ENCODE measurements around the gene DNPH1.

DNPH1 gene

DNA sequence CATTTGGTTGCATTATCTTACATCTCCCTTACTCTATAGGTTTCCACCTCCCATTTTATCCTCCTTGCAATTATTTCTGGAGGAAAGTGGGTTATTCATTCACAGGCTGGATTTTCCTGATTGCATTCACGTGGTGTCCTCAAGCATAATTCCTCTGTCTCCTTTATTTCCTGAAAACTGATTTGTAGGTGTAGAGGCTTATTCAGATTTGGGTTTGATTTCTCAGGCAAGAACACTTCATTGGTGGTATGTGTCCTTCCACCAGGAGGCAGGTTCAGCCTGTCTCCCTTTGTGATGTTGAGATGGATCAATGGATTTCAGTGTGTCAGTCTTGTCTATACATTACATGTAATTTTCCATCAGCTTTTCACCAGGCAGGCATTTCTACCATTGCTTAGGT is 17.3 kb downstream of the DNPH1 start:
- TF ChIP-seq, protein P1, sequence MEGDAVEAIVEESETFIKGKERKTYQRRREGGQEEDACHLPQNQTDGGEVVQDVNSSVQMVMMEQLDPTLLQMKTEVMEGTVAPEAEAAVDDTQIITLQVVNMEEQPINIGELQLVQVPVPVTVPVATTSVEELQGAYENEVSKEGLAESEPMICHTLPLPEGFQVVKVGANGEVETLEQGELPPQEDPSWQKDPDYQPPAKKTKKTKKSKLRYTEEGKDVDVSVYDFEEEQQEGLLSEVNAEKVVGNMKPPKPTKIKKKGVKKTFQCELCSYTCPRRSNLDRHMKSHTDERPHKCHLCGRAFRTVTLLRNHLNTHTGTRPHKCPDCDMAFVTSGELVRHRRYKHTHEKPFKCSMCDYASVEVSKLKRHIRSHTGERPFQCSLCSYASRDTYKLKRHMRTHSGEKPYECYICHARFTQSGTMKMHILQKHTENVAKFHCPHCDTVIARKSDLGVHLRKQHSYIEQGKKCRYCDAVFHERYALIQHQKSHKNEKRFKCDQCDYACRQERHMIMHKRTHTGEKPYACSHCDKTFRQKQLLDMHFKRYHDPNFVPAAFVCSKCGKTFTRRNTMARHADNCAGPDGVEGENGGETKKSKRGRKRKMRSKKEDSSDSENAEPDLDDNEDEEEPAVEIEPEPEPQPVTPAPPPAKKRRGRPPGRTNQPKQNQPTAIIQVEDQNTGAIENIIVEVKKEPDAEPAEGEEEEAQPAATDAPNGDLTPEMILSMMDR (IDR thresholded peaks at IDR 0.05; ENCODE audit: low read depth, low read length, missing control alignments), result peak; percentile 16
- H3K4me3 ChIP-seq (ENCODE audit: low read depth, low read length), result no peak overlapping the region
- no peak for DNase-seq (ENCODE audit: low read depth)

DNA sequence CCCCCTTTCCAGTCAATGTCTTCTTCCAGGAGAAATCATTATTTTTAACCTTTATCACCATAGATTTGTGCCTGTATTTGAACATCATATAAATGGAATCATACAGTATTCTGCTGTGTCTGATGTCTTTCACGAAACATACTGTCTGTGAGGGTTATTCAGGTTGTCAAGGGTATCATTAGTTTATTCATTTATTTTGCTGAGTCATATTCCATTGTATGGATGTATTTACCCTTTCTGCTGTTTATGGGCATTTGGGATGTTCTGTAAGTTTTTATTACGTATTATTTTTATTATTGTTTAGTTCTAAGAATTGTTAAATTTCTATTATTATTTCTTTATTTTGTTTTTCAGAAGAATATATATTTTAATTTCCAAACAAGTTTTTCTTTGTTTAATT is 22.0 kb downstream of the DNPH1 start:
- H3K4me3 ChIP-seq (ENCODE audit: low read depth, low read length), result no peak overlapping the region
- TF ChIP-seq, protein P1 (IDR thresholded peaks at IDR 0.05; ENCODE audit: low read depth, low read length, missing control alignments), result no peak
- DNase-seq (ENCODE audit: low read depth), result no peak

DNA sequence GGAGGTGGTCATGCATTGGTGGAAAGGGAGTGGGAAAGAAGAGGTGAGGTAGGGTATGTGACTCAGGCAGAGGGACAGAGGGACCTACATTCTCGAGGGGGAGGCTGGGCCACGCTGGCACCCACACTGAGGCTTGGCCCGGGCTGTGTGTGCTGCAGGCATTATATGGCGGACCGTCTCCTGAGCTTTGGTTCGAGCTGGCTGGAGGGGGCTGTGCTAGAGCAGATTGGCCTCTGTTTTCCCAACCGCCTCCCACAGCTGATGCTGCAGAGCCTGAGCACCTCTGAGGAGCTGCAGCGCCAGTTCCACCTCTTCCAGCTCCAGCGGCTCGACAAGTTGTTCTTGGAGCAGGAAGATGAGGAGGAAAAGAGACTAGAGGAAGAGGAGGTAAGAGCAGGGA is 23.4 kb downstream of the DNPH1 start:
- TF ChIP-seq, protein P1 (IDR thresholded peaks at IDR 0.05; ENCODE audit: low read depth, low read length, missing control alignments), result no peak
- DNase-seq (ENCODE audit: low read depth), result no peak
- no peak overlapping the region for H3K4me3 ChIP-seq (ENCODE audit: low read depth, low read length)

DNA sequence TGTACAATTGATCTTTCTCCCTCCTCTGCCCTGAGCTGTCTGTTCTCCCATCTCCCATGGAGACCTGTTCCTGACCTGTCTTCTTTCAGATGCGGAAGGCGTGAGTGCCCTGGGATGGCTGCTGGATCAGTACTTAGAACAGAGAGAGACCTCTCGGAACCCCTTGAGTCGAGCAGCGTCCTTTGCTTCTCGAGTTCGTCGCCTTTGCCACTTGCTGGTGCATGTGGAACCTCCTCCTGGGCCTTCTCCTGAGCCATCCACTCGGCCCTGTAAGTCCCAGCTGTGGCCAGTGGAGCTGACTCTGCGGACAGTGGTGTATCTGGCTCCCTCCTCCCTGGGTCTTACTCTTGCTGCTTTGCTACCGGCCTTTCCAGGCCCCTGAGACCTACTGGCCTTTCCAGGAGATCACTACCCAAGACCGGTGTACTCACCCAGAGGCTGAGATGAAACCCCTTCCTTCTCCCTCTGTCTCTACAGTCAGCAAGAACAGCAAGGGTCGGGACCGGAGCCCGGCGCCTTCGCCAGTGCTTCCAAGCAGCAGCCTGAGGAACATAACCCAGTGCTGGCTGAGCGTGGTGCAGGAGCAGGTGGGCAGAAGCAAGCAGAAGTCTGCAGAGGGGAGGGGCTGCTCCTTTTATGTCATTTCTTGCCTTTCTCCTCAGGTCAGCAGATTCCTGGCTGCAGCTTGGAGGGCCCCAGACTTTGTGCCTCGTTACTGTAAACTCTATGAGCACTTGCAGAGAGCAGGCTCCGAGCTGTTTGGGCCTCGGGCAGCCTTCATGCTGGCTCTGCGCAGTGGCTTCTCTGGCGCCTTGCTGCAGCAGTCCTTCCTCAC is 24.8 kb downstream of the DNPH1 start:
- DNase-seq (ENCODE audit: low read depth), result no peak
- no peak overlapping the region for H3K4me3 ChIP-seq (ENCODE audit: low read depth, low read length)
- TF ChIP-seq, protein P1 (IDR thresholded peaks at IDR 0.05; ENCODE audit: low read depth, low read length, missing control alignments), result no peak

DNA sequence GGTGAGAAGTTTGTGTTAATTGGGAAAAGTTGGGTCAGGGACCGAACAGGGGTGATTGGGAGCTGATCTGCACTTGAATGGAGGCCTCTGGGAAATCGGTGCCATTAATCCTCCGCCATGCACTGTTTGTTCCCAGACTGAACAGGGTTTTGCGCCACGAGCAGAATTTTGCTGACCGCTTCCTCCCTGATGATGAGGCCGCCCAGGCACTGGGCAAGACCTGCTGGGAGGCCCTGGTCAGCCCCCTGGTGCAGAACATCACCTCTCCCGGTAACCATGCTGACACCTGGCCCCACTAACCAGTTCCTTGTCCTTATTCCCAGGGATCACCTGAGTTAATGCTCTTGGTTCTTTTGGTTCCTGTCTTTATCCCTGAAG is 25.6 kb downstream of the DNPH1 start:
- DNase-seq (ENCODE audit: low read depth), result no peak
- TF ChIP-seq, protein P1 (IDR thresholded peaks at IDR 0.05; ENCODE audit: low read depth, low read length, missing control alignments), result no peak
- no peak overlapping the region for H3K4me3 ChIP-seq (ENCODE audit: low read depth, low read length)

DNA sequence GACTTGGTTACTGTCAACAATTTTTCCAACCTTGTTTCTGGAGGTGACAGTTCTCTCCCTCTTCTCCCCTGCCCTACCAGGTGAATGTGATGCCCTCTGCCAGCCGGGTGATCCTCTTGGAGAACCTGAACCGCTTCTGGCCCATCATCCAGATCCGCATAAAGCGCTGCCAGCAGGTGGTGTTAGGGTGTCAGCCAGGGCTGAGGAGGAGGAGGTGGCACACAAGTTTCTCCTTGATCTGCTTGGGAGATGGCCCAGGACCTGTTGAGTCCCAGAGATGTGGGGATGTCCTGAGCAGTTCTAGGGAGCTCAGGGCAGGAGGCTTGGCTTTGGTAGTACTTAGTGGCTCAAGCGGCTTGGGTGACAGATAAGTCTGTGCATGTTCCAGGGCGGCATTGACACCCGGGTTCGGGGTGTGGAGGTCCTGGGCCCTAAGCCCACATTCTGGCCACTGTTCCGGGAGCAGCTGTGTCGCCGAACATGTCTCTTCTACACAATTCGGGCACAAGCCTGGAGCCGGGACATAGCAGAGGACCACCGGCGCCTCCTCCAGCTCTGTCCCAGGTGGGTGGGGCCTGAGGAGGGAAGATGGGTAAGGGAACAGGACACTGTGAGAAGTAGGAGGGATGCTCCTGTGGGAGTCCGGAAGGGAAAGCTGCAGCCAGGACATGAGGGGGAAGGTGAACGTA is 26.1 kb downstream of the DNPH1 start:
- H3K4me3 ChIP-seq (ENCODE audit: low read depth, low read length), result no peak overlapping the region
- DNase-seq (ENCODE audit: low read depth), result no peak
- TF ChIP-seq, protein P1 (IDR thresholded peaks at IDR 0.05; ENCODE audit: low read depth, low read length, missing control alignments), result no peak
